ES-I3 (cell line): ENCODE data around the gene CENPF.
"Not testable (repeated sequence)": the region's sequence is repeated elsewhere in the genome, so short reads cannot be mapped to it uniquely, and the experiment has no call there.

Experiments used
- H3K36me3 ChIP-seq: 2 replicates; pipeline ENCODE4 v1.6.1; 2013; ENCODE audit warnings: mild to moderate bottlenecking, low read length, control low read depth, moderate library complexity; ENCODE audit not compliant: insufficient read depth
- H3K4me1 ChIP-seq: 2 replicates; pipeline ENCODE4 v1.6.1; 2013; ENCODE audit warnings: mild to moderate bottlenecking, control low read depth, low read length; ENCODE audit not compliant: insufficient read depth
- H3K9ac ChIP-seq: 2 replicates; pipeline ENCODE4 v1.6.1; 2013; ENCODE audit warnings: low read depth, mild to moderate bottlenecking, low read length, moderate library complexity
- H3K9me3 ChIP-seq: 2 replicates; pipeline ENCODE4 v1.6.1; 2013; ENCODE audit warnings: mild to moderate bottlenecking, low read length, moderate library complexity; ENCODE audit not compliant: control insufficient read depth, insufficient read depth

The CENPF gene

DNA sequence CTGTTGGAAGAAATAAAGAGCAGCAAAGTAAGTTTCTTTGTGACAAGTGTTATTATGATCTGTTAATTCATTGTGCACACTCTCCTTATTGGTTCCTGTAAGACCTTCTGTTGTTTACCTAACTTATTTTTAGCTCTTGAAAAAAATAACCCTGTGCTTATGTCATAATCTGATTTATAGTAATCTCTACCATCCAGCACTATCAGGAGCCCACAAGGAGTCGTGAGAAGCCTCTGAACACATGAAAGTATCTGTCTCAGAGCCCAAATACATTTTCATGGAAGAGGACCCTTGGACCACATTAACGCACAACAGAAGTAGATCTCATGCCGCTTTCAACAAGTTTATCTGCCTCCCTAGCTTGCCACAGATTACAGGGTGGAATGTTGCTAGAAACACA lies 45.8 kb downstream of the CENPF start:
- H3K36me3 ChIP-seq = peaks cover 52% of the 10 kb centered on the region
- H3K4me1 ChIP-seq = no peaks in the 10 kb centered on the region
- H3K9ac ChIP-seq = no peak overlapping the region
- no peaks in the 10 kb centered on the region for H3K9me3 ChIP-seq

DNA sequence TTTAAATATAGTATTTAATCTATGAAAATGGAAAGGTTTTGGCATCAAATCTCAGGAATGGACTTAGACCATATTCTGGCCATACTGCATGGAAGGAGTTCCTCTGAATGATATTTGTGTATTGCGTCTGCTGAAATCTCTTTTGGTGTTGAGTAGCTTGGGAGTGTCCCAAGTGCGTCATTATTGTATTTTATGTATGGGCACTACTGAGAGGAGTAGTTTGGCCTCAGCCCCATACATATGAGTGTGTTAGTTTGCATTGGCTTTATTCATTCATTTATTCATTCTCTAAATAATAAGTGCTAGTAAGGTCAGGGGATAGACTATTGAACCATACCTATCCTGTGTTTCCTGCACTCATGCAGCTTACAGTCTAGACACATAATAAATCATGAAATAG lies 46.6 kb downstream of the CENPF start:
- no peak overlapping the region for H3K9ac ChIP-seq
- H3K4me1 ChIP-seq = no peaks in the 10 kb centered on the region
- no peaks in the 10 kb centered on the region for H3K9me3 ChIP-seq
- H3K36me3 ChIP-seq = peaks cover 50% of the 10 kb centered on the region

DNA sequence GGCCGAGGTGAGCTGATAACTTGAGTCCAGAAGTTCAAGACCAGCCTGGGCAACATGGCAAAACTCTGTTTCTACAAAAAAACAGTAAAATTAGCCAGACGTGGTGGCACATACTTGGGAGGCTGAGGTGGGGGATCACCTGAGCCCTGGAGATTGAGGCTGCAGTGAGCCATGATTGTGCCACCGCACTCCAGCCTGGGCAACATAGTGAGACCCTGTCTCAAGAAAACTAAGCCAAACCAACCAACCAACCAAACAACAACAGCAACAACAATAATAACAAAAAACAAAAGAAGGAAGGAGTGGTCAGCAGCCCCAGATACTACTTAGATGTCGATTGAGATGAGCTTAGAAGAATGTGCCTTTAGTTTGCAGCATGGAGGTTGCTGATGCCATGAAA lies 47.7 kb downstream of the CENPF start:
- Histone ChIP-seq H3K9ac (no peak overlapping the region), H3K4me1 (no peaks in the 10 kb centered on the region), H3K36me3 (peaks cover 46% of the 10 kb centered on the region), H3K9me3 (no peaks in the 10 kb centered on the region)

DNA sequence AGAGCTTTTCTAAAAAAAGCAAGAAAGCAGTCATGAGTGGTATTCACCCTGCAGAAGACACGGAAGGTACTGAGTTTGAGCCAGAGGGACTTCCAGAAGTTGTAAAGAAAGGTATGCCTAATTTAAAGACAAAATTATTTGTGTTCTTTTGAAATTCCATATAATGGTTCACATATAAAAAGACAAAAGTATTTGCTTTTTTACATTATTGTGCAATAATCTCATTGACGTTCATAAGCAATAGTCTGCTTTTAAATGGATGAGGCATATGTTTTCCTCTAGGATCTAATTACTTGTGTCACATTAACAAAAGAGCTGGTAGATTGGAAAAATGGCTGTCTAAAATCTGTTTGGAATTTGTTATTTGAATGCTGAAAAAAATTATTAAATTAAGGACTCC lies 54.3 kb downstream of the CENPF start:
- Histone ChIP-seq H3K9ac (no peak overlapping the region), H3K9me3 (no peaks in the 10 kb centered on the region), H3K36me3 (peaks cover 47% of the 10 kb centered on the region), H3K4me1 (no peaks in the 10 kb centered on the region)

DNA sequence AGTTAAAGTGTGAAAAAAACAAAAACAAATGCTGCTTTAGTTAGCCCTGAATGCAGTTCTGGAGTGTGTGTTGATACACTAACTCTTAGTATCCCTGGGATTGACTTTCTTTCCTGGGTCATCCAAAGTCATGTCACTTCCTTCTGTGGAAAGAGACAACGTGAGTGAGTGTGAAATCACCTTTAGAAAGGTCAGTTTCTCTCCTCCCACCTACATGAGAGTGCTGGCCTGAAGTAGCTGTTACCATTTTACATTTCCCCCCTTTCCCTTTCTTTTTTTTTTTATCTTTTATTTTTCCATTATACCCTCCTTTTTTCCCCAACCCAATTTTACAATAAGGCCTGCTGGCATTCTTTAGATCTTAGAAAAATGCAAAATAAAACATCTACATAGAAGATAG lies 55.2 kb downstream of the CENPF start:
- H3K36me3 ChIP-seq = peaks cover 46% of the 10 kb centered on the region
- H3K9me3 ChIP-seq = no peaks in the 10 kb centered on the region
- H3K9ac ChIP-seq = no peak overlapping the region
- H3K4me1 ChIP-seq = no peaks in the 10 kb centered on the region

DNA sequence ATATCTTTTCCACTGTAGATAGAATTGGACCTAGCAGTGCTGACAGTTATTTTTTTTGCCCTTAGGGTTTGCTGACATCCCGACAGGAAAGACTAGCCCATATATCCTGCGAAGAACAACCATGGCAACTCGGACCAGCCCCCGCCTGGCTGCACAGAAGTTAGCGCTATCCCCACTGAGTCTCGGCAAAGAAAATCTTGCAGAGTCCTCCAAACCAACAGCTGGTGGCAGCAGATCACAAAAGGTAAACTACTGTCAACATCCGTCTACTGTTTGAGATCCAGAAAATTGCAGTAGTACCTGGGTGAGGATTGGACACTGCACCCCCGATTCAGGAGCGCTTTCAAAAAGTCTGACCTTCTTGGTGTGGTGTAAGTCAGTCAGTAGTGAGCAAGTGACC lies 55.8 kb downstream of the CENPF start:
- Histone ChIP-seq H3K36me3 (peaks cover 49% of the 10 kb centered on the region), H3K9me3 (no peaks in the 10 kb centered on the region), H3K9ac (no peak overlapping the region), H3K4me1 (no peaks in the 10 kb centered on the region)

DNA sequence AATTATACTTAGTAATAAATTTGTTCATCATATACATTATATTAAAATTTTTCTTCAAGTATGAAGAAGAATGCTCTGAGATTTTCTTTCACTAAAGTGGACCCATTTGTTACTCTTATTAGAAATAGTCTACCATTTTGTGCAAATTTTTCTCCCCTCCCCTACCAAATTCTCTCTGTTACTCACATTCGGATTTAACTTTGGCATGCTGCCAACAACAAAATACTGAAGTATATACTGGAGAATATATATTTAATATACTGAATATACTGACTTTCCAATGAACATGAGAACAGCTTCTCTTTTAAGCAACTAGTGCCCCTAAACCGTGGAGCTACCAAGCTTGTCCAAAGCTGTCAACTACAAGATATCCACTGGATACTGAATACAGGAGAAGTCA lies 57.2 kb downstream of the CENPF start:
- H3K4me1 ChIP-seq = no peaks in the 10 kb centered on the region
- H3K36me3 ChIP-seq = peaks cover 49% of the 10 kb centered on the region
- no peak overlapping the region for H3K9ac ChIP-seq
- H3K9me3 ChIP-seq = no peaks in the 10 kb centered on the region

DNA sequence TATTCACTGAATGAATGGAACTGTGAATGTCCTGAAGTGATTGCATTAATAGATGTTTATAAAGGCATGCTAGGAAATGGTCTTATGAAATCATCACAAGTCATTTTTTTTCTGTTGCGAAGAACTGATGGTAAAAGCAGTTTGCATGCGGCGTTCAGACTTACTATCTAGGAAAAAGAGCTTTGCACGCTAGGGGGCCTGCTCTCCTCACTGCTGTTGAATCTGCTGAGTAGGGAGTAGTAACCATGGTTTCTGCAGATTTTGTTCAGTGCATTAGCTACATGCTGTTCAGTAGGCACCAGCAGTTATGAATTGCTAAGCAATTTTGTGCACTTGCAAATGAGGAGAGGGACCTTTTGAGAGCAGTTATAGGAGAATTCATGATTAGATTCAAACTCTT lies 57.9 kb downstream of the CENPF start:
- Histone ChIP-seq H3K9me3 (no peaks in the 10 kb centered on the region), H3K9ac (no peak overlapping the region), H3K36me3 (peaks cover 45% of the 10 kb centered on the region), H3K4me1 (no peaks in the 10 kb centered on the region)

DNA sequence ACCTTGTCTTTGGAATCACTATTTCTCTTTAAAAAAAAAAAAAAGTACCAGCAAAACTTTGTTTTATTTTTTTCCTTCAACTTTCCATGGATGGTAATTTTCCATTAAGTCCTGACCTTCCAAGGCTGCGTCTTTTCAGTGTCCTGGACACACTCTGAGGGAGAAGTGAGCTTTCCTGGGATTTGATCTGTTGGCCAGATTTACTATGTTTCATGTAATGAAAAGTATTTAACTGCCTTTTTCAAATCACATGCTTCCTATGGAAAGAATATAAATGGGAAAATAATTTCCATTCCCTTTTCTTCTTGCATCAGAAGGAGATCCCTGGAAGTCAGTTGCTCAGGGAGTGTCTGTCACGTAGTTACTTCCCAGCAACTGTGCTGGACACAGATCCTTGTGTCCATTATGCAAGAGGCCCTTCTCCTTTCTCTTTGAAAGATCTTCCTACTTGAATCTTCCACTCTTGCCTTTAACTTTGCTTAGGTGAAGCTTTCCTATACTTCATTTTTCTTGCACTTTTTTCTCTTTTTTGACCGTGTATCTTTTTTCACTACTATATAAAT lies 59.3 kb downstream of the CENPF start:
- Histone ChIP-seq H3K4me1 (no peaks in the 10 kb centered on the region), H3K9me3 (no peaks in the 10 kb centered on the region), H3K36me3 (peaks cover 40% of the 10 kb centered on the region), H3K9ac (no peak overlapping the region)

DNA sequence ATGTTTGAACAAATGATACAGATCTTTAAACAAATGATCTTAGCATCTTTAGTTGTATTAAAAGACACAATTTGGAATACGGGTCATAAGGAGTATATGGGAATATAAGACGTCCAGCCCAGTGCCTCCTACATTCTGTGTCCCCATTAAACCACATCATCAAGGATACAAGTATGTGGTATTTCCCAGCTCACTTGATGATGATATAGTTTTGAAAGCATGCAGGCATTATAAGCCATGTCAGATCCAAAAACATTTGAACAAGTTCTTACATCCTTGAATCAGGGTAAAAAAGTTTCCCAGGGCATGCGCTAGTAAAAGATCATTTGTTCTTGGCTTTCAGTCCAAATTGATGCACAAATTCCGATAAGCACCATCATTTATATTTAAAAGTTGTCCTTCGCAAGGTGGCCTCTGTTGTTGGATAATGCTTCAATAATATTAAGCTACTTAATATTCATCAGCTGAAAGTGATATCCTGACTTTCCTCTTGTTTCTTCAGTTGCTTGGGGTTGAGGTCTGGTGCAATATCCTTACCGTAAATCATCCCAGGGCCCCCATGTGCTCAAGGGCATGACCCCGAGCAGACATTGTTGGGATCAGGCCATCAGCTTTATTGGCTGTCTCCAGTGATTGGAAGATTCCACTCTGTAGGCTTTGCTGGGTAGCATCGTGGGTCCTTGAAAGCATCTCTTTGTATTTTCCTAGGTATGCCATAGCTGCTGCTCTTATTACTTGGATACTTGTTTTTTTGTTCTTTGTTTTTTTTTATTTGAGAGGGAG lies 61.8 kb downstream of the CENPF start:
- no peaks in the 10 kb centered on the region for H3K9me3 ChIP-seq
- no peaks in the 10 kb centered on the region for H3K4me1 ChIP-seq
- peaks cover 38% of the 10 kb centered on the region for H3K36me3 ChIP-seq
- H3K9ac ChIP-seq = no peak overlapping the region

DNA sequence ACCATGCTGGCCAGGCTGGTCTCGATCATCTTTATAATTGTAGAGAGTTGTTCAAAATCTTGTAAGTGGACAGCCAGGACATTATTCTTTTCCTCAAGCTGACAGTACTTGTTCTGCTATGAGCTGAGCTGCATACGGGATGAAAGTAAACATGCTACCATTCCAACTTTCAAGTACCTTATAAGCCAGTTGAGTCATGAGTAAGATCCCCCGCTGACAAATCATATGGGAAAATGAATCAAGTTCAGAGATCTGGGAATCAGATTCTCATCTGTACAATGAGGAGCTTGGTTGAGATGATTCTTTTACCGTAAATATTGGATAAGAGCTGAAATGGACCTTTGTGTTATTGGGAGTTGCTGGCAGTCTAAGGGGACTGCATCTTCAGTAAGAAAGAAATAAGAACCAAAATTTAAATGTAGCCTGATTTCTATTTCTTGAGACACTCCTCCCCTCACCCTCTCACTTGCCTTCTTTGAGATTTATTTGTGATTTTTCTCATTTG lies 62.7 kb downstream of the CENPF start:
- Histone ChIP-seq H3K9me3 (no peaks in the 10 kb centered on the region), H3K4me1 (no peaks in the 10 kb centered on the region), H3K36me3 (peaks cover 37% of the 10 kb centered on the region), H3K9ac (no peak overlapping the region)

DNA sequence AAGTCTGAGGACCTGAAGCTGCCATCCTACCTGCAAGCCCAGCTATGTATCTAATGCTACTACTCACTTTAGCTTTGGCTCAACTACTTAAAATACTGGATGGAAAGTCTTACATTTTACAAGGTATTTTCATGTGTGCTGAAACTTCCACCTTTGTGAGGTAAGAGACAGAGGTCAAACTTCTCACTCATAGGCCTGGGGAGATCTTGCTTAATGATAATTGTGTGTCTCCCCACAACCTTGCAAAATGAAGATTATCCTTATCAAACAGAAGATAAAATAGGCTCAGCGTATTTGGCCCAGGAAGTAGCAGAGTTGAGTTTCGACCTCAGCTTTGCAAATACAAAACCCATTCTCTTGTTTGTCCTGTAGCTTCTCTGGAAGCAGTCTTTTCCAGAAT lies 63.7 kb downstream of the CENPF start:
- Histone ChIP-seq H3K4me1 (no peaks in the 10 kb centered on the region), H3K36me3 (peaks cover 32% of the 10 kb centered on the region), H3K9me3 (no peaks in the 10 kb centered on the region), H3K9ac (no peak overlapping the region)

DNA sequence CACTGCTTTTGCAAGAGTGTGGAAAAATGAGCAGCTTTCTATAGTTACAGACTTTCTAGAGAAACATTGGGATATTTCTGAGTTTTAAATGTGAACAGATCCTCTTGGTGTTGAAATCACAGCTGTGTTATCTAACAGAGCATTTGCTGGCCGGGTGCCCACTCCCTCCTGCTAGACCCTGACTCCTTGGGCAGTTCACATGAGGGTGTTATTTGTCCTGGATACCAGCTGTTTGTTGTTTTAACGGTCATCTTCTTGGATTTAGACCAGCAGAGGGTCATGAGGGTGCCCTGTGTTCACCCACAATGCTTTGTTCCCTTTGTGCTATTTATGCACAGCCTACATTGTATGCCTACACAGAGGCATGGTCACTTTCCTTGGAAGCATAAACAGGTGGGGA lies 67.1 kb downstream of the CENPF start:
- Histone ChIP-seq H3K36me3 (peaks cover 21% of the 10 kb centered on the region), H3K9ac (no peak overlapping the region), H3K4me1 (no peaks in the 10 kb centered on the region), H3K9me3 (no peaks in the 10 kb centered on the region)

DNA sequence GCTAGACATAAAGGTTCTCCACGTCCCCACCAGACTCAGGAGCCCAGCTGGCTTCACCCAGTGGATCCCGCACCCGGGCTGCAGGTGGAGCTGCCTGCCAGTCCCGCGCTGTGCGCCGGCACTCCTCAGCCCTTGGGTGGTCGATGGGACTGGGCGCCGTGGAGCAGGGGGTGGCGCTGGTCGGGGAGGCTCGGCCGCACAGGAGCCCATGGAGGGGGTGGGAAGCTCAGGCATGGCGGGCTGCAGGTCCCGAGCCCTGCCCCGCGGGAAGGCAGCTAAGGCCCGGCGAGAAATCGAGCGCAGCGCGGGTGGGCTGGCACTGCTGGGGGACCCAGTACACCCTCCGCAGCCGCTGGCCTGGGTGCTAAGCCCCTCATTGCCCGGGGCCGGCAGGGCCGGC lies 70.0 kb downstream of the CENPF start:
- H3K4me1 ChIP-seq, H3K9me3 ChIP-seq, H3K9ac ChIP-seq: not testable (repeated sequence)
- H3K36me3 ChIP-seq = peaks cover 11% of the 10 kb centered on the region

DNA sequence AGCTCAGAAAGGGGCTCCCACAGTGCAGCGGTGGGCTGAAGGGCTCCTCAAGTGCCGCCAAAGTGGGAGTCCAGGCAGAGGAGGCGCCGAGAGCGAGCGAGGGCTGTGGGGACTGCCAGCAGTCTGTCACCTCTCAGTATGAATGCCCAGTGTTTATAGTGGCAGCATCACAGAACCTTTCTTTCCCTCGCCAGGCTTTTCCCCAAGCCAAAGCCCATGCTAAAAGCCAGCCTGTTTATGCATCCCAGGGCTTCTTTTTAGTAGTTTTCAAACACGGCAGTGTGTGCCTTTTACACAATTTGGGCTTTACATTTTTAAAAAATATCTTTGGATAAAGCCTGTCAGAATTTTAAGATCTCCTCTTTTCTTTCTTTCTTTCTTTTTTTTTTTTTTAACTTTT lies 70.6 kb downstream of the CENPF start:
- H3K36me3 ChIP-seq = peaks cover 11% of the 10 kb centered on the region
- H3K4me1 ChIP-seq = no peaks in the 10 kb centered on the region
- H3K9ac ChIP-seq = no peak overlapping the region
- no peaks in the 10 kb centered on the region for H3K9me3 ChIP-seq
